K562 (cell line): ENCODE measurements around the gene ZDHHC20. TPM values are rescaled to one million over a fixed set of nuclear protein-coding genes. Genes with fewer than 3 reads are reported as not detected.

Experiments used
- ARID1B ChIP-seq: fragments of 450-650 bp; IDR thresholded peaks from 2 replicates; pipeline ENCODE4 v1.6.1; 2016; ENCODE audit warnings: antibody characterized with exemption, mild to moderate bottlenecking, inconsistent platforms
- CTCF ChIP-seq, 3 experiments: IDR thresholded peaks in 2 of 3; conservative IDR thresholded peaks in 1 of 3; 2 replicates each; pipeline ENCODE4 v1.5.1; 2011 to 2012; ENCODE audit warnings: low read length in 3 of 3, mild to moderate bottlenecking in 3 of 3, control low read depth in 2 of 3, improper control_type of control experiment in 1 of 3, inconsistent platforms in 1 of 3, low read depth in 1 of 3, mixed read lengths in 1 of 3, moderate library complexity in 1 of 3; ENCODE audit not compliant: insufficient read depth in 2 of 3
- EGR1 ChIP-seq: fragments of 450-650 bp; conservative IDR thresholded peaks from 2 replicates; pipeline ENCODE4 v1.6.1; 2017; ENCODE audit warnings: mild to moderate bottlenecking
- ESRRA ChIP-seq: fragments of 450-650 bp; IDR thresholded peaks from 2 replicates; pipeline ENCODE4 v1.6.1; 2014; ENCODE audit warnings: low read depth, mild to moderate bottlenecking, moderate library complexity, borderline replicate concordance
- ESRRB ChIP-seq: fragments of 250-450 bp; sonication (Bioruptor Pico); IDR thresholded peaks from 2 replicates; pipeline ENCODE4 v1.5.0; 2020; ENCODE audit warnings: mild to moderate bottlenecking, moderate library complexity, borderline replicate concordance
- FOS ChIP-seq: IDR thresholded peaks from 3 replicates; pipeline ENCODE4 v1.6.1; 2011; ENCODE audit not compliant: insufficient read length; ENCODE audit errors: extremely low read depth
- GATA2 ChIP-seq: sonication (generic); formaldehyde crosslinking; IDR thresholded peaks from 2 replicates; pipeline ENCODE4 v1.4.0; 2020; ENCODE audit warnings: mild to moderate bottlenecking, missing genetic modification reagents
- GATAD2B ChIP-seq: fragments of 450-650 bp; IDR thresholded peaks from 2 replicates; pipeline ENCODE4 v1.6.1; 2017; ENCODE audit warnings: mild to moderate bottlenecking, borderline replicate concordance
- HBP1 ChIP-seq: fragments of 450-650 bp; formaldehyde crosslinking; IDR thresholded peaks from 2 replicates; pipeline ENCODE4 v1.4.0; 2022; ENCODE audit warnings: missing genetic modification characterization
- HDAC2 ChIP-seq: fragments of 450-650 bp; IDR thresholded peaks from 2 replicates; pipeline ENCODE4 v1.6.1; 2016; ENCODE audit warnings: mild to moderate bottlenecking
- HEY1 ChIP-seq: fragments of 250-450 bp; sonication (Bioruptor Pico); IDR thresholded peaks from 2 replicates; pipeline ENCODE4 v1.5.0; 2020; ENCODE audit warnings: mild to moderate bottlenecking, moderate library complexity, borderline replicate concordance
- ILK ChIP-seq: fragments of 450-650 bp; IDR thresholded peaks from 2 replicates; pipeline ENCODE4 v1.6.1; 2016; ENCODE audit warnings: missing genetic modification characterization, low read depth, mild to moderate bottlenecking, missing compliant biosample characterization, moderate library complexity, borderline replicate concordance
- JUNB ChIP-seq: fragments of 450-650 bp; formaldehyde crosslinking; conservative IDR thresholded peaks from 2 replicates; pipeline ENCODE4 v1.4.0; 2020; ENCODE audit warnings: mild to moderate bottlenecking
- PHF21A ChIP-seq: fragments of 450-650 bp; IDR thresholded peaks from 2 replicates; pipeline ENCODE4 v1.6.1; 2017; ENCODE audit warnings: low read depth, borderline replicate concordance
- SIN3B ChIP-seq: fragments of 450-650 bp; IDR thresholded peaks from 2 replicates; pipeline ENCODE4 v1.6.1; 2017; ENCODE audit warnings: low read depth, mild to moderate bottlenecking, moderate library complexity
- SMAD2 ChIP-seq: fragments of 150-350 bp; IDR thresholded peaks from 2 replicates; pipeline ENCODE4 v1.6.1; 2014; ENCODE audit warnings: low read depth, mild to moderate bottlenecking, low read length
- XRCC4 ChIP-seq: IDR thresholded peaks from one replicate; pipeline ENCODE4 v1.6.1; 2011; ENCODE audit not compliant: insufficient read depth, insufficient read length; ENCODE audit errors: extremely low read depth
- polyA plus RNA-seq, 8 experiments: library from polyadenylated mRNA; depleted of rRNA in 4 of 8; stranded (reverse) in 5 of 8; unstranded in 3 of 8; fragments of >200 nt; fragmentation: Nextera tagmentation in 2 of 8; fragmentation: Illumina TruSeq in 1 of 8; extraction: Ambion mirVana in 2 of 8; extraction: Trizol in 1 of 8; gene quantifications; 2 replicates each; pipeline versions ENCODE4 v1.2.1 to v1.2.3, GENCODE V29; 2011 to 2014; ENCODE audit warnings: inconsistent platforms in 1 of 8, missing spikeins in 1 of 8
- total RNA-seq, 7 experiments: library from RNA; depleted of rRNA in 6 of 7; stranded (reverse); fragments of >200 nt in 6 of 7; fragmentation: Illumina TruSeq in 2 of 7; extraction: Trizol in 2 of 7; gene quantifications; 2 replicates each; pipeline versions ENCODE4 v1.2.1 to v1.2.3, GENCODE V29; 2011 to 2021; ENCODE audit warnings: low replicate concordance in 1 of 7
- TF ChIP-seq, protein P1 (sequence below): fragments of 200-800 bp; sonication (Bioruptor generic); IDR thresholded peaks from 2 replicates; pipeline ENCODE4 v1.6.1; 2016; ENCODE audit warnings: missing genetic modification characterization, missing compliant biosample characterization
- TF ChIP-seq, protein P2 (sequence below): fragments of 450-650 bp; formaldehyde crosslinking; IDR thresholded peaks from 2 replicates; pipeline ENCODE4 v1.4.0; 2022; ENCODE audit warnings: mild to moderate bottlenecking, moderate library complexity

The ZDHHC20 gene
- total and polyA plus RNA-seq, 9 of the 15 experiments (the other 6 are each of a cell fraction or from before 2014, with no cell fraction given), result 2.7 to 20.9 (median 15.8) TPM

- no peak for TF ChIP-seq SMAD2
- no peak for TF ChIP-seq GATAD2B
- peak; percentile 93 for TF ChIP-seq ESRRA
- TF ChIP-seq CTCF (IDR thresholded peaks at IDR 0.05 in 2 of 3, conservative IDR thresholded peaks at IDR 0.05 in 1 of 3; ENCODE audit: insufficient read depth in 2 of 3, low read depth in 1 of 3, low read length in 3 of 3), result no peak
- no peak for TF ChIP-seq SIN3B
- no peak for TF ChIP-seq XRCC4
- no peak for TF ChIP-seq HBP1 (CRISPR knock-in tag)
- TF ChIP-seq HEY1 (CRISPR knock-in tag), result no peak
- TF ChIP-seq FOS, result peak; percentile 26
- TF ChIP-seq ESRRB (CRISPR knock-in tag), result no peak
- TF ChIP-seq ILK (tag), result no peak
- TF ChIP-seq PHF21A, result no peak
- TF ChIP-seq ARID1B, result peak; percentile 79
- TF ChIP-seq, protein P1, sequence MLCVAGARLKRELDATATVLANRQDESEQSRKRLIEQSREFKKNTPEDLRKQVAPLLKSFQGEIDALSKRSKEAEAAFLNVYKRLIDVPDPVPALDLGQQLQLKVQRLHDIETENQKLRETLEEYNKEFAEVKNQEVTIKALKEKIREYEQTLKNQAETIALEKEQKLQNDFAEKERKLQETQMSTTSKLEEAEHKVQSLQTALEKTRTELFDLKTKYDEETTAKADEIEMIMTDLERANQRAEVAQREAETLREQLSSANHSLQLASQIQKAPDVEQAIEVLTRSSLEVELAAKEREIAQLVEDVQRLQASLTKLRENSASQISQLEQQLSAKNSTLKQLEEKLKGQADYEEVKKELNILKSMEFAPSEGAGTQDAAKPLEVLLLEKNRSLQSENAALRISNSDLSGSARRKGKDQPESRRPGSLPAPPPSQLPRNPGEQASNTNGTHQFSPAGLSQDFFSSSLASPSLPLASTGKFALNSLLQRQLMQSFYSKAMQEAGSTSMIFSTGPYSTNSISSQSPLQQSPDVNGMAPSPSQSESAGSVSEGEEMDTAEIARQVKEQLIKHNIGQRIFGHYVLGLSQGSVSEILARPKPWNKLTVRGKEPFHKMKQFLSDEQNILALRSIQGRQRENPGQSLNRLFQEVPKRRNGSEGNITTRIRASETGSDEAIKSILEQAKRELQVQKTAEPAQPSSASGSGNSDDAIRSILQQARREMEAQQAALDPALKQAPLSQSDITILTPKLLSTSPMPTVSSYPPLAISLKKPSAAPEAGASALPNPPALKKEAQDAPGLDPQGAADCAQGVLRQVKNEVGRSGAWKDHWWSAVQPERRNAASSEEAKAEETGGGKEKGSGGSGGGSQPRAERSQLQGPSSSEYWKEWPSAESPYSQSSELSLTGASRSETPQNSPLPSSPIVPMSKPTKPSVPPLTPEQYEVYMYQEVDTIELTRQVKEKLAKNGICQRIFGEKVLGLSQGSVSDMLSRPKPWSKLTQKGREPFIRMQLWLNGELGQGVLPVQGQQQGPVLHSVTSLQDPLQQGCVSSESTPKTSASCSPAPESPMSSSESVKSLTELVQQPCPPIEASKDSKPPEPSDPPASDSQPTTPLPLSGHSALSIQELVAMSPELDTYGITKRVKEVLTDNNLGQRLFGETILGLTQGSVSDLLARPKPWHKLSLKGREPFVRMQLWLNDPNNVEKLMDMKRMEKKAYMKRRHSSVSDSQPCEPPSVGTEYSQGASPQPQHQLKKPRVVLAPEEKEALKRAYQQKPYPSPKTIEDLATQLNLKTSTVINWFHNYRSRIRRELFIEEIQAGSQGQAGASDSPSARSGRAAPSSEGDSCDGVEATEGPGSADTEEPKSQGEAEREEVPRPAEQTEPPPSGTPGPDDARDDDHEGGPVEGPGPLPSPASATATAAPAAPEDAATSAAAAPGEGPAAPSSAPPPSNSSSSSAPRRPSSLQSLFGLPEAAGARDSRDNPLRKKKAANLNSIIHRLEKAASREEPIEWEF, result no peak
- no peak for TF ChIP-seq EGR1
- no peak for TF ChIP-seq GATA2
- TF ChIP-seq, protein P2, sequence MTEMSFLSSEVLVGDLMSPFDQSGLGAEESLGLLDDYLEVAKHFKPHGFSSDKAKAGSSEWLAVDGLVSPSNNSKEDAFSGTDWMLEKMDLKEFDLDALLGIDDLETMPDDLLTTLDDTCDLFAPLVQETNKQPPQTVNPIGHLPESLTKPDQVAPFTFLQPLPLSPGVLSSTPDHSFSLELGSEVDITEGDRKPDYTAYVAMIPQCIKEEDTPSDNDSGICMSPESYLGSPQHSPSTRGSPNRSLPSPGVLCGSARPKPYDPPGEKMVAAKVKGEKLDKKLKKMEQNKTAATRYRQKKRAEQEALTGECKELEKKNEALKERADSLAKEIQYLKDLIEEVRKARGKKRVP (CRISPR knock-in tag), result no peak
- no peak; the same call in 1 of the 2 replicates for TF ChIP-seq JUNB (CRISPR knock-in tag)
- TF ChIP-seq HDAC2, result 0 out of 2 replicates have a peak, but pooled peaks have one; percentile 48
These were observed 23.4 kb downstream of the ZDHHC20 start (continued) for GRCh38 chr13:21435687-21436151.
